ENCODE results near the gene PTGER2.

Gene PTGER2

GRCh38 chr14:52377940-52378339, 63.8 kb downstream of the PTGER2 start:
- no peak for DNase-seq (ENCODE audit: low read depth)
